CD4-positive, alpha-beta T cell treated with Interleukin-6 at 100 ng/mL for 8 hours (primary cell): ENCODE measurements around the gene GNG12.

Experiments used
- DNase-seq: peaks from one replicate; pipeline ENCODE4 v3.0.0-alpha.2; 2020; ENCODE audit warnings: mixed read lengths, low spot score

The GNG12 gene

GRCh38 chr1:67705735-67706453, 127.4 kb downstream of the GNG12 start:
- DNase-seq, result no peak

- DNase-seq, result no peak
Measured at GRCh38 chr1:67704351-67704750, 128.9 kb downstream of the GNG12 start.

- DNase-seq, result no peak
Measured at GRCh38 chr1:67701876-67702275, 131.4 kb downstream of the GNG12 start.

GRCh38 chr1:67700692-67701410, 132.4 kb downstream of the GNG12 start:
- no peak for DNase-seq

- no peak for DNase-seq
Measured at GRCh38 chr1:67700220-67700619, 133.0 kb downstream of the GNG12 start.

GRCh38 chr1:67696708-67697107, 136.6 kb downstream of the GNG12 start:
- DNase-seq, result no peak

- no peak for DNase-seq
Measured at GRCh38 chr1:67695963-67696362, 137.3 kb downstream of the GNG12 start.

- DNase-seq, result no peak
Measured at GRCh38 chr1:67691712-67692111, 141.6 kb downstream of the GNG12 start.

- no peak for DNase-seq
Measured at GRCh38 chr1:67690411-67690810, 142.9 kb downstream of the GNG12 start.

- no peak for DNase-seq
Measured at GRCh38 chr1:67690018-67690363, 143.3 kb downstream of the GNG12 start.

GRCh38 chr1:67689267-67690017, 143.8 kb downstream of the GNG12 start:
- no peak for DNase-seq

- no peak for DNase-seq
Measured at GRCh38 chr1:67688526-67689219, 144.6 kb downstream of the GNG12 start.

GRCh38 chr1:67687649-67688048, 145.6 kb downstream of the GNG12 start:
- no peak for DNase-seq

GRCh38 chr1:67687198-67687545, 146.1 kb downstream of the GNG12 start:
- no peak for DNase-seq

- DNase-seq, result peak; percentile 34
Measured at GRCh38 chr1:67686267-67687197, 146.7 kb downstream of the GNG12 start.

GRCh38 chr1:67685558-67686266, 147.6 kb downstream of the GNG12 start:
- peak; percentile 45 for DNase-seq

- DNase-seq, result peak; percentile 95
Measured at GRCh38 chr1:67685067-67685557, 148.2 kb downstream of the GNG12 start, which contains the start of gene GADD45A. GADD45A (plus strand) TSS chr1:67685201; CDS start chr1:67685495, 294 bp downstream.

GRCh38 chr1:67684526-67685066, 148.7 kb downstream of the GNG12 start:
- DNase-seq, result no peak

- DNase-seq, result no peak
Measured at GRCh38 chr1:67683766-67684525, 149.3 kb downstream of the GNG12 start.
